Thymus (tissue), 11 donors: Measurements from ENCODE around the gene ZNF337. TPM values are rescaled to one million over a fixed set of nuclear protein-coding genes. Genes with fewer than 3 reads are reported as not detected.
"Not testable (repeated sequence)": the region's sequence is repeated elsewhere in the genome, so short reads cannot be mapped to it uniquely, and the experiment has no call there.

Experiments used
- DNase-seq, 9 donors: peaks; one replicate each; pipeline ENCODE4 v3.0.0-alpha.2; 2013; ENCODE audit warnings: low spot score in 9 of 9, low read depth in 6 of 9, missing footprints in 1 of 9
- H3K27ac ChIP-seq, 2 donors: one replicate each; pipeline ENCODE4 v1.5.1; 2013; ENCODE audit warnings: control low read depth in 1 of 2, low read depth in 1 of 2, low read length in 1 of 2, mild to moderate bottlenecking in 1 of 2, moderate library complexity in 1 of 2
- H3K27me3 ChIP-seq, 2 donors: one replicate each; pipeline ENCODE4 v1.5.1; 2013; ENCODE audit warnings: low read length in 1 of 2; ENCODE audit not compliant: control insufficient read depth in 2 of 2, insufficient read depth in 1 of 2
- H3K36me3 ChIP-seq, 2 donors: one replicate each; pipeline ENCODE4 v1.5.1; 2013; ENCODE audit warnings: low read length in 1 of 2, mild to moderate bottlenecking in 1 of 2, moderate library complexity in 1 of 2; ENCODE audit not compliant: control insufficient read depth in 2 of 2, insufficient read depth in 2 of 2
- H3K4me1 ChIP-seq, 2 donors: one replicate each; pipeline ENCODE4 v1.5.1; 2013; ENCODE audit warnings: low read length in 2 of 2; ENCODE audit not compliant: control insufficient read depth in 2 of 2, insufficient read depth in 2 of 2
- H3K4me3 ChIP-seq, 2 donors: one replicate each; pipeline ENCODE4 v1.5.1; 2013; ENCODE audit warnings: low read length in 2 of 2, control low read depth in 1 of 2, mild to moderate bottlenecking in 1 of 2
- H3K9me3 ChIP-seq, 2 donors: one replicate each; pipeline ENCODE4 v1.5.1; 2013; ENCODE audit warnings: low read length in 1 of 2, mild to moderate bottlenecking in 1 of 2; ENCODE audit not compliant: control insufficient read depth in 2 of 2, insufficient read depth in 1 of 2
- WGBS: extraction: QIAGEN DNeasy Blood & Tissue Kit; methylation state at CpG from one replicate; pipeline ENCODE4 v1.1.7; 2013; 5-methylcytosine and 5-hydroxymethylcytosine counted together
- polyA plus RNA-seq: library from polyadenylated mRNA; stranded (reverse); fragments of 200-250 nt; gene quantifications from one replicate; pipeline ENCODE4 v1.2.3, GENCODE V29; 2013
- total RNA-seq: library from RNA; stranded (reverse); fragments of 120-200 nt; gene quantifications from one replicate; pipeline ENCODE4 v1.2.4, GENCODE V29; 2013
- donor health status: healthy.

Gene ZNF337
- total and polyA plus RNA-seq, 2 donors, result 16.9 to 35.6 TPM

- Histone ChIP-seq H3K4me1 (no peaks in the 10 kb centered on the region), H3K27me3 (no peaks in the 10 kb centered on the region), H3K36me3 (peaks cover 0 to 2% of the 10 kb centered on the region in 2 donors), H3K4me3 (no peak overlapping the region), H3K27ac (no peak overlapping the region), H3K9me3 (no peaks in the 10 kb centered on the region)
- DNase-seq, result no peak
These were observed 42.2 kb downstream of the ZNF337 start for GRCh38 chr20:25654487-25654886.

GRCh38 chr20:25652866-25653265 lies 43.8 kb downstream of the ZNF337 start:
- not testable (repeated sequence) for H3K27ac ChIP-seq, H3K4me1 ChIP-seq, H3K9me3 ChIP-seq, H3K27me3 ChIP-seq, H3K4me3 ChIP-seq, H3K36me3 ChIP-seq, DNase-seq
- WGBS, result 97% methylated on average over 4 of the region's 4 CpGs

- WGBS, result 97% methylated on average over 3 of the region's 3 CpGs
- Histone ChIP-seq H3K36me3 (no peaks in the 10 kb centered on the region), H3K4me3 (no peak overlapping the region), H3K27ac (peak overlapping the region in 1 of 2 donors; percentile 93), H3K4me1 (peaks cover 20 to 32% of the 10 kb centered on the region in 2 donors), H3K9me3 (peaks cover 0 to 4% of the 10 kb centered on the region in 2 donors), H3K27me3 (no peaks in the 10 kb centered on the region)
- DNase-seq, result no peak
These were observed 51.8 kb downstream of the ZNF337 start for GRCh38 chr20:25644814-25645213.

- Histone ChIP-seq H3K4me3 (no peak overlapping the region), H3K27ac (peak overlapping the region; percentile 88 to 93), H3K9me3 (peaks cover 0 to 4% of the 10 kb centered on the region in 2 donors), H3K27me3 (no peaks in the 10 kb centered on the region), H3K4me1 (peaks cover 20 to 32% of the 10 kb centered on the region in 2 donors), H3K36me3 (no peaks in the 10 kb centered on the region)
- DNase-seq, result peak; percentile 69 to 95 (median 84)
These were observed 52.9 kb downstream of the ZNF337 start for GRCh38 chr20:25643716-25644115.

GRCh38 chr20:25637247-25637646 lies 59.4 kb downstream of the ZNF337 start:
- H3K27me3 ChIP-seq, result no peaks in the 10 kb centered on the region
- WGBS, result over 99% methylated on average over 2 of the region's 2 CpGs
- peak in 1 of 9 donors; percentile 35 for DNase-seq
- peaks cover 7 to 13% of the 10 kb centered on the region in 2 donors for H3K36me3 ChIP-seq
- H3K4me3 ChIP-seq, result no peak overlapping the region
- H3K9me3 ChIP-seq, result no peaks in the 10 kb centered on the region
- H3K27ac ChIP-seq, result no peak overlapping the region
- H3K4me1 ChIP-seq, result peaks cover 2% of the 10 kb centered on the region in 2 donors

GRCh38 chr20:25632940-25633790 lies 63.5 kb downstream of the ZNF337 start:
- H3K27ac ChIP-seq, result no peak overlapping the region
- no peaks in the 10 kb centered on the region for H3K4me1 ChIP-seq
- no peaks in the 10 kb centered on the region for H3K9me3 ChIP-seq
- WGBS, result 82% methylated on average over 5 of the region's 5 CpGs
- no peak for DNase-seq
- H3K4me3 ChIP-seq, result no peak overlapping the region
- no peaks in the 10 kb centered on the region for H3K27me3 ChIP-seq
- H3K36me3 ChIP-seq, result peaks cover 11 to 13% of the 10 kb centered on the region in 2 donors

- H3K9me3 ChIP-seq, H3K4me1 ChIP-seq, H3K27ac ChIP-seq, H3K4me3 ChIP-seq, H3K27me3 ChIP-seq, DNase-seq: not testable (repeated sequence)
- H3K36me3 ChIP-seq, result peaks cover 4 to 12% of the 10 kb centered on the region in 2 donors
- 91% methylated on average over 2 of the region's 2 CpGs for WGBS
These were observed 66.0 kb downstream of the ZNF337 start for GRCh38 chr20:25630615-25631014.

GRCh38 chr20:25629816-25630499 lies 66.7 kb downstream of the ZNF337 start:
- DNase-seq, result no peak
- 97% methylated on average over 8 of the region's 8 CpGs for WGBS
- Histone ChIP-seq H3K36me3 (peaks cover 4 to 8% of the 10 kb centered on the region in 2 donors), H3K4me1 (no peaks in the 10 kb centered on the region), H3K4me3 (no peak overlapping the region), H3K9me3 (peaks cover 0 to 6% of the 10 kb centered on the region in 2 donors), H3K27me3 (no peaks in the 10 kb centered on the region), H3K27ac (no peak overlapping the region)

GRCh38 chr20:25626779-25627178 lies 69.9 kb downstream of the ZNF337 start:
- 93% methylated on average over 9 of the region's 9 CpGs for WGBS
- H3K9me3 ChIP-seq, result peaks cover 0 to 6% of the 10 kb centered on the region in 2 donors

More at GRCh38 chr20:25626779-25627178, 69.9 kb downstream of the ZNF337 start:
- no peak for DNase-seq
- no peak overlapping the region for H3K27ac ChIP-seq
- H3K4me3 ChIP-seq, result no peak overlapping the region
- peaks cover 6 to 10% of the 10 kb centered on the region in 2 donors for H3K4me1 ChIP-seq
- H3K36me3 ChIP-seq, result peaks cover 0 to 5% of the 10 kb centered on the region in 2 donors
- no peaks in the 10 kb centered on the region for H3K27me3 ChIP-seq
